GM18507 (cell line): ENCODE measurements around the gene POMT1.

Experiments used
- DNase-seq: peaks from one replicate; pipeline ENCODE4 v3.0.0; 2011; ENCODE audit warnings: low read depth; ENCODE audit not compliant: insufficient read length; ENCODE audit errors: extremely low spot score
- FAIRE-seq: peaks from 2 replicates; lab custom pipeline; 2011; peaks lifted over from hg19 to GRCh38; lab: Jason Lieb, UNC

Gene POMT1

GRCh38 chr9:131567910-131568309 lies 65.2 kb downstream of the POMT1 start:
- DNase-seq (no peak), FAIRE-seq (no peak)
